ENCODE data around the gene RASSF1. TPM values are rescaled to one million over a fixed set of nuclear protein-coding genes. Genes with fewer than 3 reads are reported as not detected.

The RASSF1 gene
- total and polyA plus RNA-seq, 2 of the 8 experiments (the other 6 are each of a cell fraction or from before 2014, with no cell fraction given) = 10.3 to 15.7 TPM

GRCh38 chr3:50353245-50354004 lies 12.8 kb upstream of the RASSF1 start:
- Histone ChIP-seq H3K4ac (replicated peaks; ENCODE audit: insufficient read length, low read depth, low read length) (no peak overlapping the region), H2AFZ (ENCODE audit: low read length) (no peak overlapping the region), H3K4me1 (replicated peaks in 1 of 4; ENCODE audit: control insufficient read depth in 3 of 4, insufficient read depth in 4 of 4, low read length in 3 of 4) (peaks cover 0 to 21% (median 14%) of the 10 kb centered on the region in 4 experiments; a peak in 6 of 7 replicates), H4K91ac (replicated peaks; ENCODE audit: insufficient read length, low read length) (no peak overlapping the region), H4K5ac (ENCODE audit: insufficient read length, low read depth, low read length) (no peak overlapping the region), H3K4me3 (ENCODE audit: extremely low read depth in 1 of 4, insufficient read depth in 2 of 4, low read depth in 3 of 4, low read length in 4 of 4) (no peak overlapping the region), H3K23ac (ENCODE audit: insufficient read length) (no peak overlapping the region), H3K79me1 (ENCODE audit: low read depth, low read length) (peaks cover 16% of the 10 kb centered on the region), H4K8ac (ENCODE audit: extremely low read depth, insufficient read depth, low read length) (no peak overlapping the region), H3K23me2 (ENCODE audit: low read depth, low read length) (peaks cover 10% of the 10 kb centered on the region), H3K56ac (replicated peaks; ENCODE audit: insufficient read length, low read depth, low read length) (no peak overlapping the region), H3K9ac (replicated peaks in 1 of 4; ENCODE audit: extremely low read depth in 1 of 4, low read depth in 3 of 4, low read length in 3 of 4) (no peak overlapping the region), H3K36me3 (ENCODE audit: control insufficient read depth in 2 of 4, insufficient read depth in 4 of 4, low read length in 3 of 4) (peaks cover 4 to 10% (median 5%) of the 10 kb centered on the region in 4 experiments; a peak in 5 of 8 replicates), H3K79me2 (ENCODE audit: control insufficient read depth in 1 of 2, insufficient read depth in 2 of 2, low read length in 2 of 2) (peaks cover 0 to 22% of the 10 kb centered on the region in 2 experiments; a peak in 2 of 4 replicates), H2BK5ac (ENCODE audit: low read depth, low read length) (no peak overlapping the region), H4K20me1 (replicated peaks in 1 of 2; ENCODE audit: control insufficient read depth in 1 of 2, insufficient read depth in 2 of 2, low read length in 2 of 2) (peaks cover 9 to 18% of the 10 kb centered on the region in 2 experiments), H3K14ac (ENCODE audit: insufficient read length) (no peak overlapping the region), H2AK5ac (ENCODE audit: low read depth, low read length) (no peak overlapping the region), H2BK12ac (ENCODE audit: low read depth, low read length) (no peak overlapping the region), H2BK20ac (ENCODE audit: low read length) (no peak overlapping the region), H2BK15ac (ENCODE audit: low read length) (no peak overlapping the region), H3K4me2 (ENCODE audit: insufficient read depth in 1 of 2, low read depth in 2 of 2, low read length in 2 of 2) (no peak overlapping the region), H2BK120ac (replicated peaks; ENCODE audit: low read depth, low read length) (no peak overlapping the region), H3K27me3 (replicated peaks in 1 of 4; ENCODE audit: control insufficient read depth in 3 of 4, extremely low read depth in 1 of 4, insufficient read depth in 3 of 4, low read length in 3 of 4) (no peaks in the 10 kb centered on the region; a peak in 1 of 7 replicates), H3K27ac (ENCODE audit: low read depth, low read length) (no peak overlapping the region), H3K9me3 (ENCODE audit: insufficient read depth in 2 of 2, low read depth in 1 of 2, low read length in 1 of 2) (no peaks in the 10 kb centered on the region), H3K18ac (ENCODE audit: extremely low read depth, low read length) (no peak overlapping the region)
- TF ChIP-seq SRF (IDR thresholded peaks at IDR 0.05; ENCODE audit: low read depth, low read length) = no peak
- TF ChIP-seq, protein P1, sequence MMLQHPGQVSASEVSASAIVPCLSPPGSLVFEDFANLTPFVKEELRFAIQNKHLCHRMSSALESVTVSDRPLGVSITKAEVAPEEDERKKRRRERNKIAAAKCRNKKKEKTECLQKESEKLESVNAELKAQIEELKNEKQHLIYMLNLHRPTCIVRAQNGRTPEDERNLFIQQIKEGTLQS (IDR thresholded peaks at IDR 0.05; ENCODE audit: insufficient read depth, low read depth, low read length) = no peak
- 88% methylated on average over 12 of the region's 12 CpGs; no CpG with 5 or more reads in 1 of the 2 experiments for WGBS, 2 experiments (ENCODE audit: extremely low coverage in 1 of 2, insufficient coverage in 1 of 2, insufficient read length in 1 of 2, insufficient replicate concordance in 2 of 2, low coverage in 1 of 2, low lambda C conversion rate in 2 of 2, missing lambda C conversion rate in 1 of 2)
- FAIRE-seq = no peak
- CTCF ChIA-PET (ENCODE audit: partially characterized antibody) = interaction anchor here (0.6 to 13.4 kb wide), 19 partner anchors 8 to 197 kb away, joined by 3 to 136 read pairs (median 4); partner anchors contain the start of genes HYAL1, HYAL2 and ZMYND10
- POLR2A ChIA-PET (ENCODE audit: partially characterized antibody) = interaction anchor here (0.8 to 3.3 kb wide), 7 partner anchors 8 to 199 kb away, joined by 3 to 16 read pairs (median 3); partner anchors contain the start of gene RASSF1
- no peak for DNase-seq (ENCODE audit: low read depth in 1 of 2, low spot score in 2 of 2)

All from H1 (cell line).